H9 (cell line): ENCODE results near the gene AGBL3. TPM values are rescaled to one million over a fixed set of nuclear protein-coding genes. Genes with fewer than 3 reads are reported as not detected.

ENCODE experiments used
- DNase-seq: peaks from one replicate; pipeline ENCODE4 v3.0.0-alpha.2; 2017
- H2AFZ ChIP-seq: one replicate; pipeline ENCODE4 v1.6.1; 2013; ENCODE audit warnings: mild to moderate bottlenecking, low read length, control low read depth, moderate library complexity
- H2AK5ac ChIP-seq: 2 replicates; pipeline ENCODE4 v1.6.1; 2013; ENCODE audit warnings: low read length, control low read depth, mixed read lengths; ENCODE audit not compliant: insufficient read length
- H2BK120ac ChIP-seq: one replicate; pipeline ENCODE4 v1.6.1; 2013; ENCODE audit warnings: low read depth, mild to moderate bottlenecking, low read length, control low read depth, inconsistent platforms; ENCODE audit not compliant: poor library complexity, severe bottlenecking
- H2BK12ac ChIP-seq: 2 replicates; pipeline ENCODE4 v1.6.1; 2013; ENCODE audit warnings: low read length, control low read depth, mixed read lengths, low read depth; ENCODE audit not compliant: insufficient read length
- H2BK15ac ChIP-seq: 2 replicates; pipeline ENCODE4 v1.6.1; 2013; ENCODE audit warnings: low read depth, low read length, control low read depth
- H2BK20ac ChIP-seq: one replicate; pipeline ENCODE4 v1.6.1; 2013; ENCODE audit warnings: low read depth, mild to moderate bottlenecking, low read length, control low read depth, inconsistent platforms; ENCODE audit not compliant: poor library complexity, severe bottlenecking
- H2BK5ac ChIP-seq: 2 replicates; pipeline ENCODE4 v1.6.1; 2013; ENCODE audit warnings: low read length, control low read depth, mixed read lengths; ENCODE audit not compliant: insufficient read length
- H3K14ac ChIP-seq: 2 replicates; pipeline ENCODE4 v1.6.1; 2013; ENCODE audit warnings: low read length, control low read depth; ENCODE audit not compliant: insufficient read depth
- H3K18ac ChIP-seq: 2 replicates; pipeline ENCODE4 v1.6.1; 2013; ENCODE audit warnings: low read depth, mild to moderate bottlenecking, mixed read lengths, low read length, control low read depth; ENCODE audit not compliant: insufficient read length
- H3K23ac ChIP-seq: 2 replicates; pipeline ENCODE4 v1.6.1; 2013; ENCODE audit warnings: low read length, control low read depth, mixed read lengths, low read depth; ENCODE audit not compliant: insufficient read length
- H3K23me2 ChIP-seq: 2 replicates; pipeline ENCODE4 v1.6.1; 2013; ENCODE audit warnings: low read depth, mild to moderate bottlenecking, mixed read lengths, low read length, control low read depth; ENCODE audit not compliant: insufficient read length, poor library complexity, severe bottlenecking
- H3K27ac ChIP-seq: 2 replicates; pipeline ENCODE4 v1.5.1; 2013; ENCODE audit warnings: low read length, control low read depth, mixed read lengths, low read depth; ENCODE audit not compliant: insufficient read length
- H3K27me3 ChIP-seq: 2 replicates; pipeline ENCODE4 v1.6.1; 2013; ENCODE audit warnings: low read length, control low read depth, inconsistent platforms; ENCODE audit not compliant: insufficient read depth
- H3K4ac ChIP-seq: 2 replicates; pipeline ENCODE4 v1.6.1; 2013; ENCODE audit warnings: low read depth, mild to moderate bottlenecking, control low read depth, inconsistent platforms, low read length, moderate library complexity
- H3K4me1 ChIP-seq: 2 replicates; pipeline ENCODE4 v1.6.1; 2013; ENCODE audit warnings: low read length, control low read depth, inconsistent platforms; ENCODE audit not compliant: insufficient read depth
- H3K4me2 ChIP-seq: 2 replicates; pipeline ENCODE4 v1.6.1; 2013; ENCODE audit warnings: low read length, control low read depth, mixed read lengths; ENCODE audit not compliant: insufficient read length, insufficient read depth
- H3K56ac ChIP-seq: 2 replicates; pipeline ENCODE4 v1.6.1; 2013; ENCODE audit warnings: low read depth, mild to moderate bottlenecking, mixed read lengths, low read length, control low read depth; ENCODE audit not compliant: insufficient read length
- H3K79me1 ChIP-seq: 2 replicates; pipeline ENCODE4 v1.6.1; 2013; ENCODE audit warnings: low read depth, mild to moderate bottlenecking, moderate library complexity, low read length, control low read depth, inconsistent platforms; ENCODE audit not compliant: insufficient read depth, poor library complexity, severe bottlenecking
- H3K79me2 ChIP-seq: 2 replicates; pipeline ENCODE4 v1.6.1; 2013; ENCODE audit warnings: low read length, control low read depth, inconsistent platforms; ENCODE audit not compliant: insufficient read depth
- H3K9ac ChIP-seq: 2 replicates; pipeline ENCODE4 v1.6.1; 2013; ENCODE audit warnings: low read length, control low read depth, mixed read lengths; ENCODE audit not compliant: insufficient read length; ENCODE audit errors: extremely low read depth
- H3K9me3 ChIP-seq: one replicate; pipeline ENCODE4 v1.6.1; 2013; ENCODE audit warnings: low read depth, low read length, inconsistent platforms; ENCODE audit not compliant: control insufficient read depth
- H3T11ph ChIP-seq: one replicate; pipeline ENCODE4 v1.6.1; 2013; ENCODE audit warnings: mild to moderate bottlenecking, low read length, control low read depth, inconsistent platforms
- H4K20me1 ChIP-seq: one replicate; pipeline ENCODE4 v1.6.1; 2013; ENCODE audit not compliant: control insufficient read depth, insufficient read length, insufficient read depth
- H4K5ac ChIP-seq: 2 replicates; pipeline ENCODE4 v1.6.1; 2013; ENCODE audit warnings: low read depth, mild to moderate bottlenecking, mixed read lengths, low read length, control low read depth; ENCODE audit not compliant: insufficient read length
- H4K8ac ChIP-seq: replicated peaks from 2 replicates; pipeline ENCODE4 v1.6.1; 2013; ENCODE audit warnings: low read length, control low read depth, mixed read lengths, low read depth; ENCODE audit not compliant: insufficient read length
- H4K91ac ChIP-seq: 2 replicates; pipeline ENCODE4 v1.6.1; 2013; ENCODE audit warnings: low read depth, mild to moderate bottlenecking, moderate library complexity, mixed read lengths, low read length, control low read depth; ENCODE audit not compliant: insufficient read length
- H3K27ac Mint-ChIP-seq, 3 experiments: 2 replicates in 2 of 3; 3 replicates in 1 of 3; pipeline ENCODE4 v1.8.0; 2020 to 2021; ENCODE audit warnings: mixed read lengths in 3 of 3, mild to moderate bottlenecking in 1 of 3, moderate library complexity in 1 of 3
- H3K27me3 Mint-ChIP-seq: 2 replicates; pipeline ENCODE4 v1.8.0; 2021; ENCODE audit warnings: low read depth, mild to moderate bottlenecking, moderate library complexity, mixed read lengths
- H3K36me3 Mint-ChIP-seq, 3 experiments: 2 replicates in 2 of 3; 3 replicates in 1 of 3; pipeline ENCODE4 v1.8.0; 2020 to 2021; ENCODE audit warnings: low read depth in 3 of 3, mixed read lengths in 3 of 3; ENCODE audit not compliant: insufficient read depth in 1 of 3
- H3K4me1 Mint-ChIP-seq, 2 experiments: 2 replicates each; pipeline ENCODE4 v1.8.0; 2020; ENCODE audit warnings: mixed read lengths in 2 of 2
- H3K4me3 Mint-ChIP-seq, 2 experiments: 2 replicates in 1 of 2; 3 replicates in 1 of 2; pipeline ENCODE4 v1.8.0; 2020 to 2021; ENCODE audit warnings: mild to moderate bottlenecking in 2 of 2, mixed read lengths in 2 of 2, moderate library complexity in 1 of 2
- H3K9me3 Mint-ChIP-seq, 2 experiments: 2 replicates in 1 of 2; 3 replicates in 1 of 2; pipeline ENCODE4 v1.8.0; 2020; ENCODE audit warnings: mild to moderate bottlenecking in 2 of 2, mixed read lengths in 2 of 2, moderate library complexity in 1 of 2
- CTCF ChIP-seq: fragments of 200-600 bp; sonication (generic); conservative IDR thresholded peaks from 3 replicates; pipeline ENCODE4 v1.8.0; 2021; ENCODE audit warnings: antibody characterized with exemption, mild to moderate bottlenecking
- WGBS: extraction: QIAGEN DNeasy Blood & Tissue Kit; methylation state at CpG from one replicate; pipeline ENCODE4 v1.1.7; 2013; ENCODE audit warnings: missing lambda C conversion rate, low lambda C conversion rate, mixed read lengths; ENCODE audit not compliant: insufficient read length; ENCODE audit errors: extremely low coverage; 5-methylcytosine and 5-hydroxymethylcytosine counted together
- total RNA-seq: library from RNA; stranded (reverse); gene quantifications from 2 replicates; pipeline ENCODE4 v1.2.1, GENCODE V29; 2021

AGBL3 gene
- total RNA-seq, 1 experiment from 2014 or later = 2.4 TPM

- Histone ChIP-seq H2BK20ac (no peak overlapping the region), H3K23ac (no peak overlapping the region), H3K4me1 (no peaks in the 10 kb centered on the region), H3K79me2 (no peaks in the 10 kb centered on the region), H3T11ph (no peak overlapping the region), H4K5ac (no peak overlapping the region), H3K27ac (no peak overlapping the region), H3K4ac (no peak overlapping the region), H4K91ac (no peak overlapping the region), H2AK5ac (no peak overlapping the region), H3K9ac (no peak overlapping the region), H4K20me1 (no peaks in the 10 kb centered on the region), H2AFZ (no peak overlapping the region), H2BK5ac (no peak overlapping the region), H3K56ac (no peak overlapping the region), H3K4me2 (no peak overlapping the region), H3K14ac (no peak overlapping the region), H3K27me3 (no peaks in the 10 kb centered on the region), H2BK120ac (no peak overlapping the region), H3K23me2 (no peaks in the 10 kb centered on the region), H3K79me1 (no peaks in the 10 kb centered on the region), H3K18ac (no peak overlapping the region), H2BK12ac (no peak overlapping the region), H2BK15ac (no peak overlapping the region), H3K9me3 (no peaks in the 10 kb centered on the region), H4K8ac (no peak overlapping the region)
- no CpG with 5 or more reads among the region's 9 CpGs for WGBS
- H3K4me1 Mint-ChIP-seq = no peaks in the 10 kb centered on the region
- H3K4me3 Mint-ChIP-seq = no peak overlapping the region
- peaks cover 32 to 82% (median 64%) of the 10 kb centered on the region in 3 experiments; a peak in 6 of 7 replicates for H3K36me3 Mint-ChIP-seq
- no peak for DNase-seq
- H3K27ac Mint-ChIP-seq = no peak overlapping the region
- H3K27me3 Mint-ChIP-seq = no peaks in the 10 kb centered on the region
- peak; percentile 74 for TF ChIP-seq CTCF
- no peaks in the 10 kb centered on the region; a peak in 1 of 5 replicates for H3K9me3 Mint-ChIP-seq
Observed at GRCh38 chr7:134954197-134955082, 31.9 kb upstream of the AGBL3 start.
